ENCODE measurements around the gene GLP2R.

The GLP2R gene

DNA sequence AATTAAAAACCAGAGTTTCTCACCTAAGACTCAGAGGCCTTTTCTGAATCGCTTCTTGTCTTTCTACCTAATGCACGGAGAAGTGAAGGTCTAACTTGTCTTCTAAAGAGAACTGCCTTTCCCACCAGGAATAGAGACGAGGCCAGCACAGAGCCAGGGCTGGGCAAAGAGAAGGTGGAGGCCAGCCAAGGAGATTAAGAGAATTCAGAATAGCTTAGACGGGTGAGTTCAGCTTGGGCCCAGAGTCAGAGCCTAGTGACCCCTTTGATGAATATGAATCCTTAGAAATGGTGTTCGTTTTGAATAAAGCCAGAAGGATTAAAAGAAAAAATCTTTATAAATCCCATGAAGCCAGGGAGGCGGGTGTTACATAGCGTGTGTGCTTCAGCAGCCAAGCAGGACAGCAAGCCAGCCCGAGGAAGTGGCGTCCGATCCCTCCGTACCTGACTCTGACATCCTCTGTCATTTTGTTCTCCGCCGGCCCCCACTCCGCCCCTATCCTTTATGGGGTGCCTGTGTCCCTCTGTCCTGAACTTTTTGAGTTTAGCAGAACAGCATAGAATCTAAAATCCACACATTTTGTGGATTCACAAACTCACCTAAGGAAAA, 11.3 kb upstream of the GLP2R start:
- DNase-seq, result no peak

DNA sequence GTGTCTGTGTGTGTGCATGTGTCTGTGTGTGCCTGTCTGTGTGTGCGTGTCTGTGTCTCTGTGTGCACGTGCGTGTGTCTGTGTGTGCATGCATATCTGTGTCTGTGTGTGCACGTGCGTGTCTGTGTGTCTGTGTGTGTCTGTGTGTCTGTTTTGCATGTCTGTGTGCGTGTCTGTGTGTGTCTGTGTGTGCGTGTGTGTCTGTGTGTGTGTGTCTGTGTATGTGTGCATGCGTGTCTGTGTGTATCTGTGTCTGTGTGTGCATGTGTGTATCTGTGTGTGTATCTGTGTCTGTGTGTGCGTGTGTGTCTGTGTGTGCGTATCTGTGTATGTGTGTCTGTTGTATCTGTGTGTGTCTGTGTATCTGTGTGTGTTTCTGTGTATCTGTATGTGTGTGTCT, 9.3 kb upstream of the GLP2R start:
- DNase-seq, result no peak

DNA sequence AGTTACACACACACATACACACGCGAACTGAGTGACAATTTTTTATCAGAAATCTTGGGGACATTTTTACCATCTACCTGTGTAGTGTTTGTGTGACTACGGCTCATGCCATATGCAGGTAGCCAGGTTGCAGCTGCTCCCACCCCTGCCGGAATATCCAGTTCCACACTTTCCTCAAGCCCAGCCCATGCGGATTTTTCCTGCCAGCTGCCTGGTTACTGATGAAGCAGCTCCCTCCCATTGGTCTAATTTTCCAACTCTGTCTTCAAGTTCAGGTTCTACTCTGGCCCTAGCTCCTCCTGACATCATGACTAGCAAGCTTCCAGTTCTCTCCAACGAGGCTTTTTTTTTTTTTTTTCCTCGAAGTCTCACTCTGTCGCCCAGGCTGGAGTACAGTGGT, 8.6 kb upstream of the GLP2R start:
- DNase-seq, result no peak

DNA sequence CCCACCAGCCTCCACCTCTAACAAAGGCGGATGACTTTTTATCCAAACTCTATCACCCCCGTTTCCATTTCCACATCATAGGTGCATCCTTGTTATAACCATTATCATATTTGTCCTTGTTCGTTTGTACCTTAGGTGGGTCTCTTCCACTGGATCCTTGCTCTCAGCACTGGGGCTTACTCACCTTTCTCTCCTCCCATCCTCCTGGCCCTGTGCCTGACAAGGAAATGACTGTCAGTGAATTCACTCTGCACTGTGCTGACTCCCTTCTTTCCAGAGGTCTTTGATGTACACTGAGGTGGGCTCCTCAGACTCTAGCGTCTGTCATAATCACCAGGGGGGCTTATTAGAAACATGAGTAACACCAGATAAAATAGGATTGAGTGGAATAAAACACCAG, 7.0 kb upstream of the GLP2R start:
- no peak for DNase-seq

DNA sequence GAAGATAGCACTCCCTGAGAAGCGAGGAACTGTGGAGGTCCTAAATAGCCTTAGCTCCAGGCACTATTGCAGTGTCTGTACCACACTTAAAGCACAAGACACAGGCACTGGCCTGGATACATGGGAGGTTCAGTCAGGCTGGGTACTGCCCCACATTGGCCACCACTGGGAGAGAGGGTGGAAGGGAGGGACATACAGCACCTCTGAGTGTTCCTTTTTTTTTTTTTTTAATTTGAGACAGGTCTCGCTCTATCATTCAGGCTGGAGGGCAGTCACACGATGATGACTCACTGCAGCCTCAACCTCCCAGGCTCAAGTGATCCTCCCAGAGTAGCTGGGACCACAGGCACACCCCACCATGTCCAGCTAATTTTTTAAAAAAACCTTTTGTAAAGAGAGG, 5.3 kb upstream of the GLP2R start:
- no peak for DNase-seq

DNA sequence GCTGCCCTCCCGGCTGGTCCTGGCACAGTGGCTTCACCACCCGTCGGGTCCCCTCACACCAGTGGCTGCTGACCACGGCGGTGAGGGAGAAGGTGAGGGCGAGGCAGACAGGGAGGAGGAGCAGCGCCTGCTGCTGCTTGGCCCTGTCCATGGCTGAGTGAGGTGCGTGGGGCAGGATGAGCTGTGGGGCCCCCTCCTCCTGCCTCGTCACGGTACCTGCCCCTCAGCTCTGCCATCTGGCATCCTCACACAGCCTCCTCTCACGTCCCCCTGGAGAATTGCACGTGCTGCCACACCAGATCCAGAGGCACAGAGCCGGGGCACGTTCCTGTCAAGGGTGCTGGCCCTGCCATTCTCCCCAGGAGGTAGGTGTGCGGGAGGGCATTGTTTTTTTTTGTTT, 3.8 kb upstream of the GLP2R start, which contains the start of gene GSG1L2:
GSG1L2 (minus strand) TSS at position 159 of the 400 bp plus-strand sequence; CDS start at position 151, 8 bp downstream.
- no peak for DNase-seq

DNA sequence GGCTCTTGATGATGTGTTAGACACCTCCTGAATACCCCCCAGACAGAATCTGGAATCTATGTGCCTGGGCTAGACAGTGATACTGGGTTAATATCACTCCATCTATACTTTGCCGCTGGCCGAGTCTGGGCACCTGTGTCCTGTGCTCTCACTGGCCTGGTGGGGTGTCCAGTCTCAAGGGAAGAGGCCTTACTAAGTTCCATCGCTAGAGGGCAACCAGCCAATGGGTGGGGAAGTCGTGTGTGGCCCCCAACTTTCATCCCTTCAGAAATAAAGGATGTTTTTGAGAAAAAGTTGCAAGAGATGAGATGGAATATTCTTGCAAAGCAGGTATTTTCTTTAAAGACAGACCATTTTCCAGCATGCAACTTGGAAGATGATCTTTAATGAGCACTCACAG, 1.6 kb upstream of the GLP2R start:
- no peak for DNase-seq

DNA sequence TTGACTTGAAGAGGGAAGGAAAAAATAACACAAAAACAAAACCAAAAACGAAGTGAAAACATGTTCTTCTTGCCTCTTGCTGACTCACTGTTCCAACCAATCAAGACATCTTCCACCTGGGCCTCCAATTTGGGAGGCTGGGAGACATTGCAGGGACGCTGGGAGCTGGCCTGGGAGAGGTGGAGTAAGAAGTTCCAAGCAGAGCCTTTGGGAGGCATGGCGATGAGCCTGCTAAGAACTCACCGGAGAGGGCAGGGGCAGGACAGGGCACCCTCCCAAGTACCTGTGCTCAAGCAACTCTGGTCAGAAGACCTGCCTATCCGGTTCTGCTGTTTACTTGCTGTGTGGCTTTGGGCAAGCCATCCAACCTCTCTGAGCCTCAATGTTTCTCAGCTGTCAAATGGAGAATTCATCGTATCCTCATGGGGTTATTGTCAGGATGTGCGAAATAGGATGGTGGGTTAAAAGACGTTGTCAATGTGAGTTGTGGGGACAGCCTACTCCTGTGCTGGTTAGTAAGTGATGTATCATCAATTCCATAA, 856 bp upstream of the GLP2R start:
- DNase-seq, result no peak

DNA sequence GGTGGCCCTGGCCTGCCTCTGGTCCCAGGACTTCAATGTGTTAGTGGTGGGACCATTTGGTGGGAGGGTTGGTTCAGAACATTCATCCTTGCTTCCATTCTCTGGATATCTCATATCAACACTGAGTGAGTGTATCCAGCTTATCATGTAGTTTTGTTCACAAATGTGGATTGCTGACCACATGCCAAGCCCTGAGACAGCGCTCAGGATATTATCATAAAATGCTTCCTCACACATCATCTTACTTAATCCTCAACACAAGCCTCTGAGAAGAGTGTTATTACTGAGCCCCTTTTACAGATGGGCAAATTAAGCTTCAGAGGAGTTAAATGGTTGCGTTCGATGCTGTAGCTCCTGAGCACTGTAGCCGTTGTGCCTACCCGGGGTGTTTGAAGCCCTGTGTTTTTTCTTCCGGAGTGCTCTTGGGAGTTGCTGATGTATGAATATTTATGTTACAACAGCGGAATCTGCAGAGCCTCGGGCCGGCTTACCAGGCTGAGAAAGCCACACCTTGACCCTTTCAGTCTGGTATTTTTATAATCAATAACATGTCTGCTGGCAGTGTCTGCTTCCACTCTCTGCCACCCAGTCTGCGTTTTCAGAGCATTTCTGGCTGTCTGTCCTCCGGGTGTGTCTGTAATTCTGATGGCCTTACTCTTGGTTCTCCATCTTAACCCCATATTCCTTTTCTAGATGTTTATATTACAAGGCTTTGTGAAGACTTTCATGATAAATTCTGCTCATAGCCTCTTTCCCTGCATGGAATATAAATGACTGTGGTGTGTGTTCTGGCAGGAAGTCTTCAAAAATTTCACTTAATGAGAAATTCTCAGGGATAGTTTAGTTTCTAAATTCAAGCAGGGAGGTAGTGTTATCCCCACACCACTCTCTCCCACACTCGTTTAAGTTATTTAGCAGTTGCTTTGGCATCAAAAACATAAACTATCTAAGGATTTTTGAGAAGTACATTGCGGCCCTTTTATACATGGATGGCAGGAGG, 2.9 kb downstream of the GLP2R start:
- no peak for DNase-seq

DNA sequence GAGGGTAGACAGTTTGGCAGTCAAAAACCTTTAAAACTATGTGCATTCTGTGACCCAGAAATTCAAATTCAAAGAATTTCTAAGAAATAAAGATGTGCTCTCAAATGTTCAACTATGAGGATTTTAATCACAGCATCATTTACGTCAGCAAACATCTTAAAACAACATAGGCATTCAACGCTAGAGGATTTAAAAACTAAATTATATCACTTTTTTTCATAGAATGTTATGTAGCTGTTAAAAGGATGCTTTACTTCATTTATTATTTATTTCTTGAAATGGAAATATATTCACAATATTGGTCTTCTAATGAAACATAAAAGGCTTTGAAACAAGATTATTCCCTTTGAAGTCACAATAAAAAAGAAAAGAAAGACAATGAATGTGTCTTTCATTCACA, 3.6 kb downstream of the GLP2R start:
- no peak for DNase-seq

DNA sequence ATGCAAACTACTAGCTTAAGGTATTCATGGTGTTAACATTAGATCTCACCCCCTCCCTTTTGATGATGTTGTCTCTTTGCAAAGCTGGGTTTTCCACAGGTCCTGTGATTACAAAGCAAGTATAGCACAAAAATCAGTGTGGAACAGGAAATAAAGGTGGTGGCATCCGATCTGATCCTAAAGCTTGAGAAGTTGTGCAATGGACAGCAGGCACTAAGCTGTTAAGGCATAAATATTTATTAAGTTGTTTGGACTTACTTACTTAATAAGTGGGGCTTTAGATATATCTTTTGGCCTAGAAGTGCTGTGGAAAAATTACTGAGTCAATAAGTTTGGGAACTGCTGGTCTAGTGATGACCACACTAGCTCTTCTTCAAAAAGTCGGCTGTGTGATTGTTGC, 5.0 kb downstream of the GLP2R start:
- DNase-seq, result no peak

DNA sequence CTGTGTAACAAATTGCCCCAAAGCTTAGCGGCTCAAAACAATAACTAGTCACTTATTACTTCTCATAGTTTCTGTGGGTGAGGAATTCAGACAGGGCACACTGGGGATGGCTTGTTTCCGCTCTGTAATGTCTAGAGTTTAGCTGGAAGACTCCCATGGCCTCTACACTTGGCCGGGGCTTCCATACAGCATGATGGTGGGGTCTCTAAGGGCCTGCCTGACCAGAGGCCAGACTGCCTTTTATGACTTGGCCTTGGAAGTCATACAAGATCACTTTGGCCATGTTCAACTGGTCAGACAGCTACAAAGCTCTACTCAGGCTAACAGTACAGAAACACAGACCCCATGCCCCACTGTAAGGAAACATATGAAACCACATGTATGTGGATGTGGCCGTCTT, 8.2 kb downstream of the GLP2R start:
- no peak for DNase-seq

DNA sequence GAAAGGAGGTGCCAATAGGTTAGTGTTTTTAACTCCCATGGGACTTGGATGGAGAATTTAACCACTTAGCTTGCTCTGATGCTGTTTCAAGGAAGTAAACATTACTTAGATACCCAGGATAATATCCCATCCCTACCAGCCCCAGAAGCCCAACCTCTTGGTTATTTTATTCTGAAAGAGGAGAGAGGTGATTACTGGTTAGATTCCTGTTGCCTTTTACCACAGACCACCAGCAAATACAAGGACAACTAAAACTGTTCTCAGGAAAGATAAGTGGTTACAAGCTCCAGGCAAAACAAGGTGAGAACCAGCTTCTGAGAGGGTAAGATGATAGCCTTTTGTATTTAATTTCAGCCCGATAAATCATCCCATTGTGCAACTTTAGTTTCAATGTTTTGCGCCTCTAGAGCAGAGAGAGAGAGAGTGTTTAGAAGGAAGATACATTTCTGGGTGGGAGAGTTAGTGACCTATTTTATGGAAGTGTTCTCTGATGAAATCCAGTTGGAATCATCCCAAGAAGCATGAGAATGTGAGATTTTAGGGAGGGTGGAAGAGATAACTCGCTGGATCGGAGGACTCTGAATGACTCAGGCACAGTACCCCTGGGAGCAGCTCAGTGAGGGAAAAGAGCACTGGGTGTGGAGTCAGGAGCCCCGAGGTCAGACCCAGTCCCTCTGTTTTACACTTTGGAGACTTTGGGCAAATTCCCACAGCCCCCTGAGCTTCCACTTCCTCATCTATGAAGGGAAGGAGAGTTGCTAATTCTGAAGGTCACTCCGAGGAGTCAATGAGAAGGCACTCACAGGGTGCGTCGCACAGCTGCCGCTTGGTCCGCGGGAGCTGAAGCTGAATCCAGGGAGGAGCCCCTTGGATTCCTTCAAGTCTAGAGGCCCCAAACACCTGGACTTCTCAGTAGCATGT, 12.1 kb downstream of the GLP2R start:
- no peak for DNase-seq

DNA sequence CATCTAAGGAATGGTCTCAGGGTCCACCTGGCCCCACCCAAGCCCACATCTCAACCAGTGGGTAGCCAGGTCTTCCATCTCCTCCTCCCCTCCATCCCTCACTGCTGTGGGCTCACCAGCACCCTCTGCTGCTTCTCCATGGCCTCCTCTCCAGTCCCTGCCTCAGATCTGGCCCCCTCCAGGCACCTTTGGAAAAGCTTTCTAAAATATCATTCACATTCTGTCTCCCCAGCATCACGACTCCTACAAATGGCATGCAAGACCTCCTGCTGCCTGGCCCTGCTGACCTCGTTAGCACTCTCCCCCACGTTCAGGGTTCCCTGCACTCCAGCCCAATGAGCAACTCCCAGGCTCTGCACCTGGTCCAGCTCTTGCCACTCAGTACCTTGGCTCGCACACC, 13.7 kb downstream of the GLP2R start:
- no peak for DNase-seq

DNA sequence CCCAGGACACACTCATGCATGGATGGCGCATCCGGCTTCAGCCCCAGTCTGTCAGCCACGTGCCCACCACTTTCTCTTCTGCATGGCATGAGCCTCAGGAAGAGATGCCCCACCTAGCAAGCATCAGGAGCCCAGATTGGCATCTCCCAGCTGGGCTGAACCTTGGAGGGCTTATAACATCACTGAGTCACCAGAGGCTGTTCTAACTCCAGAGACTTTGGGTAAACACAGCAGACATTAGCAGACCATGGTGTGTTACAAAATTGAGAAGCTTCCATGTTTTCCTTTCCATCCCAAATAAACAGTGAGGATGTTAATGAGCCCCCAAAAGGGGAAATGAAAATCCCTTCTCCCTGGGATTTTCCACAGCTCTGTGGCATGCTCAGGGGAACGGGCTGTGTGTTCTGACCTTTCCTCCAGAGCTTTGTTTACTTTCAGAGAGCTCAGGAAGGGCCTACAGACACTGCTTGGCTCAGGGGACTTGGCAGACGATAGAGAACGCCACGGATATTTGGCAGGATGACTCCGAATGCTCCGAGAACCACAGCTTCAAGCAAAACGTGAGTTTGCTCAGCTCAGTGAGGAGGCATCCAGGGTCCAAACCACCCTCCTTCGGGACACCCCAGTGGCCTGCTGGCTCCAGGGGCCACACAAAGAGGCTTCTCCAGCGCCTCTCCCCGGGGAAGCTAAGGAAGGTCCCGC, 16.5 kb downstream of the GLP2R start:
- DNase-seq, result no peak

DNA sequence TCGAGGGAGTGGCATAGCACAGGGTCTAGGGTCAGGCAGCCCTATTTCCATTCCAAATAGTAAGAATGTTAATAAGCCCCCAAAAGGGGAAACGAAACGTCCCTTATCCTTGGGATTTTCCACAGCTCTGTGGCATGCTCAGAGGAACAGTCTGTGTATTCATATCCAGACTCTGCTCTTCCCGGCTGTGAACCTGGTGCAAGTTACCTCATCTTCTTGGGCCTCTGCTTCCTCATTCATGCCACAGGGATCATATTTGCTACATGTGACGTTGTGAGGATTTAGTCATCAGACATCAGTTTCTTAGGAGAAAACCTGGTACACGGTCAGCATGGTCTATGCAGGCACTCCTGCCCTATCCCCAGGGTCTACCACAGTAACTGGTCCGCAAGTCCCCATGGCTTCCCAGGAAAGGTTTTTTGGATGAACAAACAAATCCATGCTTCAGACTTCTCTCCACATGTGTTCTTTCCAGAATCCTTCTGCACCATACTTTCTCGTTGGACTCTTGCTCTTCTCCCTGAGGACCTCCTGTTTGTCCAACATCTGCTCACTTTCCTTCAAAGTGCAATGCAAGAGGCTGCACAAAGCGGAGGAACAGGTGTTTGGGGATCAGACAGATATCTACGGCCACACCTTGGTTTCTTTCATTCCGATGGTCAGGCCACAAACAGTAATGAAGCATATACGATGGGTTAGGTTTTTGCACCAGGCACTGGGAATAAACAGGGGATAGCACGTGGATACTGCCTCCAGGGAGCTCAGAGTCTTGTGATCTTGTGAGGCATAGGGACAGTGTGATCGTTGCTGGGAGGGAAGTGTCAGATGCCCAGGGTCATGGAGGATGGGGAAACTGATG, 17.7 kb downstream of the GLP2R start:
- no peak for DNase-seq

DNA sequence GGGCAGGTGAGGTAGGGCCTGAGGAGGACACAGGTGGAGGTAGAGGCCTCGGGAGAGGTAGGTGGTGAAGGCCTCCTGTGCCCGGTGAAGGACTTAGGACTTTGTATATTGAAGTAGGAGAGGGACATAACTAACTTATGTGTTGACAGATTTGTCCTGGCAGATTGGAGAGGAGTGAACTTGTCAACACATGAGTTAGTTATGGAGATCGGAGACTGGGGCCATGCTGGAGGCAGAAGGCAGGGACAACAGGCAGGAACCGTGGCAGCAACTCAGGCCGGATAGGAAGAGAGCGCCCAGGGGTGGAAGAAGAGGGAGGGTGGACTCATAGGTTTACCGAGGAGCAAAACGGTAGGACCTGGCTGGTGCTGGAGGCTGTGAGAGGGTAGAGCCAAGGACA, 18.4 kb downstream of the GLP2R start:
- DNase-seq, result no peak

DNA sequence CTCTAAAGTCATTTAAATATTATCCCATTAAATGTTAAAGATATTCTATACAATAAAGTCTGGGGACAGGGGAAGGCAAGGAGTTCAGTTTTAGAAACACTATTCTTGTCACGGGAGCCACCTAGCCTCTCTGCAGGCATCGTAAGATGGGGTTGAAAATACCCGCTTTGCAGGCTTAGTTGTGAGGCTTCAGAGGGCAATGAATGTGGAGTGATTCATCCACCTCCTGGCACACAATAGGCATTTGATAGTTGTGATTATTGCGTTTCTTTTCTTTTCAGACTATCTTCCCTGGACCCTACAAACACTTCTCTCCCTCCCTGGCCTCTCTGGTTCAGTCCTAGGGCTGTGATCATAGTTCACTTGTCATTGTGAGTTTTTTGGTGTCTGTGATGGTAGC, 19.6 kb downstream of the GLP2R start:
- DNase-seq, result no peak

DNA sequence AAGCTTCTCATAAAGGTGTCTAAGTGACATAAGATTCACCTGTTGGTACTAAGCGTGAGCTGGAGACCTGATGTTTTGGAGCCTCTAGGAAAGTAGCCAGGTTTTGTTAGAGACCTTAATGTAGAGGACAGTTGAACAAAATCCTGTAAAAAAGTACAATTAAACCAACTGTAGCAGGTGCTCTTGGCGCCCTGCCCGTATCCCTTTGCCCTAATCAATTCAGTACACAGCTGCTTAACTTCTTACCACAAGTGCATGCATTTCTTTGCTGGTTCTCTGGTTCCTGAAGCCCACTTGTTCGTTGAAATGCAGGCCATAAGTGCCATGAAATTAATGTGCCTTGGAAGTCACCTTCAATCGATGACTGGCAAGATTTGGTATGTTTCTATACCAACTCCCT, 24.4 kb downstream of the GLP2R start:
- no peak for DNase-seq

DNA sequence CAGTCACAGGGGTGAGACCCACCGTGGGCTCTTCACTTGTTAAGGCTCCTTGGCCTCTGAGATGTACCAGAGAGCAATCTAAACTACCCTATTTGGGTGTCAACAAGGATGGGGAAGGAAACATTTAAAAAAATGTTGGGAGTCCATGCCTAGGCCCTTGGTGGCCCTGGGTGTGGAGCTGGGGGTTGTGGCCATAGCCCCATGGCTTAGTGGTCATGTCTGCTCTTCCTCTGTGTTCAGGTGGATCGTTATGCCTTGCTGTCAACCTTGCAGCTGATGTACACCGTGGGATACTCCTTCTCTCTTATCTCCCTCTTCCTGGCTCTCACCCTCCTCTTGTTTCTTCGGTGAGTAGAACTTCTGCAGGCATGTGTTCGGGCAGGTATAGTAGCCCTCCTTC, 28.5 kb downstream of the GLP2R start:
- DNase-seq, result no peak

DNA sequence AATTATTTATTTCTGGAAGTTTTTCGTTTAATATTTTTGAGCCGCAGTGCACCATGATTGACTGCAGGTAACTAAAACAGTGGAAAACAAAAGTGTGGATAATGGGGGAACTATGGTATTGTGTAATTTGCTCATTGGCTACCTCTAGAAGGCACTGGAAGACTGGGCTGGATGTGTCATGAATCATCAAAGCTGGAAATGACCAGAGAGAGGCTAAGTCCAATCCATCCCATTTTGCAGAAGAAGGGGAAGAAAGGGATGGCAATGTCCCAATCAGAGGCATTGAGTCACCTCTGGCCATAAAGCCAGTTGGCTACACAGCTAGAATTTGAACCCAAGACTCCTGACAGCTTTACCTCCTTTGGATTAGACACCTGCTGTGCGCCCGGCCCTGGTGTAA, 29.3 kb downstream of the GLP2R start:
- DNase-seq, result no peak
